ENCODE results near the gene RNU6-8. TPM values are rescaled to one million over a fixed set of nuclear protein-coding genes. Genes with fewer than 3 reads are reported as not detected.

RNU6-8 gene
- total RNA-seq, 1 experiment from 2014 or later, result not detected

DNA sequence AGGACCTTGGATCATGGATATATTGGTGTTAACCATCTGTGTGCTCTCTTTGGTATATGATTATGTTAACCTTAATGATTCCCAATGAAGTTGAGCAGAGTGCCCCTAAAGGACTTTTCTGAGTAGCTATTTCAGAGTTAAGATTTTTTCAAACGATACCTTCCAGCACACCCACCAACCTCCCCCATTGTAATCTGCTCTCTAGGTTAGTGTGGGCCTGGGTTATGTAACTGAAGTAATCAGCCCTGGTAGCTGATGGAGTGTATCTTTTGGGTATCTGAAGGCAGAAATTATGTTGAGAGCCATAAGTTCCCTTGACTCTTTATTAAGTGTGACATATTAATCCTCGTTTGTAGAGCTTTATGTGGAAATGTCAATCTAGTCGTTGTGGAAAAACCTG, 47.6 kb upstream of the RNU6-8 start:
- CTCF ChIA-PET, result interaction anchor here (1.0 to 1.7 kb wide), 5 partner anchors 174 to 740 kb away, joined by 3 to 4 read pairs (median 3); partner anchors contain the start of gene ARHGAP5
- Mint-ChIP-seq H3K4me3 (no peak overlapping the region), H3K9me3 (no peaks in the 10 kb centered on the region), H3K36me3 (no peaks in the 10 kb centered on the region), H3K27me3 (ENCODE audit: low read depth) (no peaks in the 10 kb centered on the region), H3K27ac (no peak overlapping the region), H3K4me1 (no peaks in the 10 kb centered on the region)
- DNase-seq (ENCODE audit: low spot score), result no peak
- POLR2A ChIA-PET, result no interaction called here
- no peak for ATAC-seq
- no peak for TF ChIP-seq JUN (CRISPR knock-in tag; IDR thresholded peaks at IDR 0.05)

DNA sequence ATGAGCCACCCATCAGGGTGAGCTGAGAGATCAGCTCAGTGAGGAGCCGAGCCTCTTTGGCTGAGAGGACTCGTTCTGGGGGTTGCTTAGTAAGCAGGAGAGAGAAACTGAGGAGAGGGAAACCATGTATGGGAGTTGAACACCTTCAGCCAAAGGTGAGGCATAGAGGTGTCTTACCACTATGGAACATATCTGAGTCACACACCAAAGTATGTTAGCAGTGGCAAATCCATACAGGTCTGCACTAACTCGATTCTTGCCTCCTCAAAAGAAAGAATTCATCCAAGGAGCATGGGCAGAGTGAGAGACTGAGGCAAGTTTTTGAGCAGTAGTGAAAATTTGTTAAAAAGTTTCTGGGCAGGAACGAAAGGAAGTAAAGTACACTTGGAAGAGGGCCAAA, 46.7 kb upstream of the RNU6-8 start:
- Mint-ChIP-seq H3K4me1 (no peaks in the 10 kb centered on the region), H3K36me3 (no peaks in the 10 kb centered on the region), H3K4me3 (no peak overlapping the region), H3K27me3 (ENCODE audit: low read depth) (no peaks in the 10 kb centered on the region), H3K9me3 (no peaks in the 10 kb centered on the region), H3K27ac (no peak overlapping the region)
- TF ChIP-seq SMAD3 (CRISPR knock-in tag; IDR thresholded peaks at IDR 0.05; ENCODE audit: borderline replicate concordance) (no peak), CBFB (CRISPR knock-in tag; IDR thresholded peaks at IDR 0.05; ENCODE audit: low read depth) (no peak)
- ChIA-PET POLR2A (interaction anchor here (0.6 kb wide), 1 partner anchor 209 kb away, joined by 5 read pairs; no protein-coding TSS in a partner anchor), CTCF (no interaction called here)
- DNase-seq (ENCODE audit: low spot score) (no peak), ATAC-seq (no peak)

DNA sequence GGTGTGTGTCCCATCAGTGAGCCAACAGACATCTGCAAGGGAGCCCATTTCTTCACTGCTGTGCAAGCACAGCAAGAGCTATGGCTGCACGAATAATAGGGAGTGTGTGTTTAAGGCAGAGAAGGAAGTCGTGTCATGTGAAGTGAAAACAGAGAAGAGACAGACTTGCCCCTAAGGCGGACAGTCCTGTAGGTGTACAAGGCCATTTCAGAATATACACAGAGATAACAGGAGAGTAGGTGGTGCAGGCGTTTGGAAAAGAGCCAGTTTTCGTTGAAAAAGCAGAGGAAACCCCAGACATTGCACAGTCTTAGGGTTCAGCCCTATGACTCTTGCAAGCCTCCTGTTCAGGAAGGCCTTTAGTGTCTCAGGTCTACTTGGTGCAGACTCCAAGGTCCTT, 46.3 kb upstream of the RNU6-8 start:
- no peak for DNase-seq (ENCODE audit: low spot score)

DNA sequence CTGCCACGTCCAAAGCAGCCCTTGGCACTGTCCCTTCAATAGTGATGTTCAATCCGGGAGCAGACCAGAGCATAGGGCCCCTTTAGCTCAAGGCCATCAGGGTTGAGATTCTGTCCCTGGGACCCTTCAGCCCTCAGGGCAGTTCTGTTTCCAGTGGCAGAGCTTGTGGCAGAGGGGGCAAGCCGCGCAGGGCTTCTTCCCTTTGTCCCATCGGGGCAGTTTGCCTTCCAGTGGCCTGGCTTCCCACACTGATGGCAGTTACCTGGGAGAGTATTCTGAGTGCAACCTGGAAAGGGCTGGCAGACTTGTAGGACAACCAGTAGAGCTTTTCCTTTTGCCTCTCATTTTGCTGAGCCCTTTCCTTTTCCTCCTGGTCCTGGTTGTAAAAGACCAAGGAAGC, 43.7 kb upstream of the RNU6-8 start:
- no peaks in the 10 kb centered on the region for H3K36me3 Mint-ChIP-seq
- TF ChIP-seq HMGA2 (CRISPR knock-in tag; IDR thresholded peaks at IDR 0.05), result no peak
- no peak for TF ChIP-seq TP53 (CRISPR knock-in tag; IDR thresholded peaks at IDR 0.05)
- no peaks in the 10 kb centered on the region for H3K27me3 Mint-ChIP-seq (ENCODE audit: low read depth)
- H3K9me3 Mint-ChIP-seq, result peaks cover 7% of the 10 kb centered on the region; the same call in 1 of the 2 replicates
- no peaks in the 10 kb centered on the region for H3K4me1 Mint-ChIP-seq
- POLR2A ChIA-PET, result no interaction called here
- H3K4me3 Mint-ChIP-seq, result no peak overlapping the region
- DNase-seq (ENCODE audit: low spot score) (no peak), ATAC-seq (no peak)
- H3K27ac Mint-ChIP-seq, result no peak overlapping the region
- CTCF ChIA-PET, result interaction anchor here (0.7 to 1.2 kb wide), 2 partner anchors 8 to 313 kb away, joined by 3 read pairs; no protein-coding TSS in a partner anchor

More for the DNA sequence above, 46.3 kb upstream of the RNU6-8 start:
- H3K9me3 Mint-ChIP-seq, result no peaks in the 10 kb centered on the region
- no peaks in the 10 kb centered on the region for H3K27me3 Mint-ChIP-seq (ENCODE audit: low read depth)
- POLR2A ChIA-PET, result no interaction called here
- no peak overlapping the region for H3K27ac Mint-ChIP-seq
- no peaks in the 10 kb centered on the region for H3K4me1 Mint-ChIP-seq
- H3K36me3 Mint-ChIP-seq, result no peaks in the 10 kb centered on the region
- ATAC-seq, result no peak
- CTCF ChIA-PET, result no interaction called here
- TF ChIP-seq TP53 (CRISPR knock-in tag; IDR thresholded peaks at IDR 0.05), result no peak
- no peak for TF ChIP-seq TEAD4 (CRISPR knock-in tag; IDR thresholded peaks at IDR 0.05)
- no peak for TF ChIP-seq CREB1 (CRISPR knock-in tag; IDR thresholded peaks at IDR 0.05)
- TF ChIP-seq ZNF416 (CRISPR knock-in tag; IDR thresholded peaks at IDR 0.05), result no peak
- TF ChIP-seq, protein P1, sequence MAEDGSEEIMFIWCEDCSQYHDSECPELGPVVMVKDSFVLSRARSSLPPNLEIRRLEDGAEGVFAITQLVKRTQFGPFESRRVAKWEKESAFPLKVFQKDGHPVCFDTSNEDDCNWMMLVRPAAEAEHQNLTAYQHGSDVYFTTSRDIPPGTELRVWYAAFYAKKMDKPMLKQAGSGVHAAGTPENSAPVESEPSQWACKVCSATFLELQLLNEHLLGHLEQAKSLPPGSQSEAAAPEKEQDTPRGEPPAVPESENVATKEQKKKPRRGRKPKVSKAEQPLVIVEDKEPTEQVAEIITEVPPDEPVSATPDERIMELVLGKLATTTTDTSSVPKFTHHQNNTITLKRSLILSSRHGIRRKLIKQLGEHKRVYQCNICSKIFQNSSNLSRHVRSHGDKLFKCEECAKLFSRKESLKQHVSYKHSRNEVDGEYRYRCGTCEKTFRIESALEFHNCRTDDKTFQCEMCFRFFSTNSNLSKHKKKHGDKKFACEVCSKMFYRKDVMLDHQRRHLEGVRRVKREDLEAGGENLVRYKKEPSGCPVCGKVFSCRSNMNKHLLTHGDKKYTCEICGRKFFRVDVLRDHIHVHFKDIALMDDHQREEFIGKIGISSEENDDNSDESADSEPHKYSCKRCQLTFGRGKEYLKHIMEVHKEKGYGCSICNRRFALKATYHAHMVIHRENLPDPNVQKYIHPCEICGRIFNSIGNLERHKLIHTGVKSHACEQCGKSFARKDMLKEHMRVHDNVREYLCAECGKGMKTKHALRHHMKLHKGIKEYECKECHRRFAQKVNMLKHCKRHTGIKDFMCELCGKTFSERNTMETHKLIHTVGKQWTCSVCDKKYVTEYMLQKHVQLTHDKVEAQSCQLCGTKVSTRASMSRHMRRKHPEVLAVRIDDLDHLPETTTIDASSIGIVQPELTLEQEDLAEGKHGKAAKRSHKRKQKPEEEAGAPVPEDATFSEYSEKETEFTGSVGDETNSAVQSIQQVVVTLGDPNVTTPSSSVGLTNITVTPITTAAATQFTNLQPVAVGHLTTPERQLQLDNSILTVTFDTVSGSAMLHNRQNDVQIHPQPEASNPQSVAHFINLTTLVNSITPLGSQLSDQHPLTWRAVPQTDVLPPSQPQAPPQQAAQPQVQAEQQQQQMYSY (CRISPR knock-in tag; IDR thresholded peaks at IDR 0.05), result no peak
- TF ChIP-seq ZNF423 (CRISPR knock-in tag; IDR thresholded peaks at IDR 0.05), result no peak
- TF ChIP-seq, protein P2, sequence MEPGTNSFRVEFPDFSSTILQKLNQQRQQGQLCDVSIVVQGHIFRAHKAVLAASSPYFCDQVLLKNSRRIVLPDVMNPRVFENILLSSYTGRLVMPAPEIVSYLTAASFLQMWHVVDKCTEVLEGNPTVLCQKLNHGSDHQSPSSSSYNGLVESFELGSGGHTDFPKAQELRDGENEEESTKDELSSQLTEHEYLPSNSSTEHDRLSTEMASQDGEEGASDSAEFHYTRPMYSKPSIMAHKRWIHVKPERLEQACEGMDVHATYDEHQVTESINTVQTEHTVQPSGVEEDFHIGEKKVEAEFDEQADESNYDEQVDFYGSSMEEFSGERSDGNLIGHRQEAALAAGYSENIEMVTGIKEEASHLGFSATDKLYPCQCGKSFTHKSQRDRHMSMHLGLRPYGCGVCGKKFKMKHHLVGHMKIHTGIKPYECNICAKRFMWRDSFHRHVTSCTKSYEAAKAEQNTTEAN (CRISPR knock-in tag; IDR thresholded peaks at IDR 0.05), result no peak
- no peak for TF ChIP-seq CREM (CRISPR knock-in tag; IDR thresholded peaks at IDR 0.05)
- no peak for TF ChIP-seq ZNF263 (CRISPR knock-in tag; IDR thresholded peaks at IDR 0.05; ENCODE audit: low read depth)
- no peak for TF ChIP-seq PRRX2 (CRISPR knock-in tag; IDR thresholded peaks at IDR 0.05)
- no peak for TF ChIP-seq IRF2 (CRISPR knock-in tag; IDR thresholded peaks at IDR 0.05; ENCODE audit: borderline replicate concordance, low read depth)
- H3K4me3 Mint-ChIP-seq, result no peak overlapping the region

Measured in WTC11 (cell line).